Stimulated activated CD8-positive, alpha-beta memory T cell treated with anti-CD3 and anti-CD28 coated beads, Interleukin-7, amount 100 ng/mL, for 1 hour (primary cell): ENCODE data around the gene MPZL1.

Experiments
- DNase-seq, 2 donors: peaks; one replicate each; pipeline ENCODE4 v3.0.0-alpha.2; 2020; ENCODE audit warnings: low read depth in 2 of 2

The MPZL1 gene

DNA sequence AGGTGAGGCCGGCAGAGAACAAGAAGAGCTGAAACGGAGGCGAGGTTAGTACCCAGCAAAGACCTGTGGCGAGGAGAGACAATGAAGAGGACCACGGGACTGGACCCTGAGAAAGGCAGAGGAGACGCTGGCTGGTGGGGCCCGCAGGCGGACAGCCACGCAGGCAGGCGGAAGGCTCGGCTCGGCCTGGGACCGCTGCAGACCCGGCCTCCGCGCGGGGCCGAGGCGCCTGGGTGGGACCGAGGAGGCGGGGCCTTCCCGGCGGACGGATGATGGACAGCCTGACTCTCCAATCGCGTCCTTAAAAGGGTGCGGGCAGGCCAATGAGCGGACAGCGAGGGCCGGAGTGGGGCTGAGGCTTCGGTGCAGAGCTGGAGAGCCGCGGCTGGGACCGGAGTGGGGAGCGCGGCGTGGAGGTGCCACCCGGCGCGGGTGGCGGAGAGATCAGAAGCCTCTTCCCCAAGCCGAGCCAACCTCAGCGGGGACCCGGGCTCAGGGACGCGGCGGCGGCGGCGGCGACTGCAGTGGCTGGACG lies at the start of gene MPZL1:
Gene MPZL1 (plus strand): TSS at position 366 of the 535 bp plus-strand sequence. CDS start 170 bp downstream, outside the sequence.
- peak; percentile 91 for DNase-seq

DNA sequence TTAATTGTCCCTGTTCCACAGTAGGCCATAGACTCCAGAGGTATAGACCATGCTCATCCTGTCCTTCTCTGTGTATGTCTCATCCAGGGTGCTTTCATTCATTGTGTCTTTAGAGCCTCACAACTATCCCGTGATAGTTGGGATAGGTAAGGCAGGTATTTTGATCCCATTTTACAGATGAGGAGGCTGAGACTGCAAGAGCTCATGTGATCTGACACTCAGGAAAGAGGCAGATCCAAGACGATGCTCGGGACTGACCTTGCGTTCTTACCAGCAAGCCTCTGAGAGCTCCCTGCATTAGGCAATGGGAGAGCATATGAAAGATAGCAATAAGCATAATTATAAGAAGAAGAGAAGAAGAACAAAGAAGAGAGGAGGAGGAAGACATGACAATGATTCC lies 49.0 kb upstream of the MPZL1 start:
- no peak for DNase-seq

DNA sequence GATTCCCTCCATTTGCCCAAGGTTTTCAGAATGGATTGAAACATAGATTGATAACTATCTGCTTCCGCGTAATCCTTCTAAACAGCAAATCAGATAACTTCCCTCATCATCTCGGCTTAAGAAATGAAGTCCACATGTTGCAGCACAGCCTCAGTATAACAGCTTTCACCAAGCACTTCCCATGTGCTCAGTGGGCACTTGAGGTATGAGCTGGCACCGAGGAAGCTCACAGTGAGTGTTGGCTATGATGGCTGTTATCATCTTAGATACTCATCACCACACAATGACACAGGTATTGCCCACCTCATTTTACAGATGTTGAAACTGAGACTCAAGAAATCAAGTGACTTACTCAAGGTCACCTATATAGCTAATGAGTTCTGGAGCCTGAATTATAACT lies 48.5 kb upstream of the MPZL1 start:
- no peak for DNase-seq

DNA sequence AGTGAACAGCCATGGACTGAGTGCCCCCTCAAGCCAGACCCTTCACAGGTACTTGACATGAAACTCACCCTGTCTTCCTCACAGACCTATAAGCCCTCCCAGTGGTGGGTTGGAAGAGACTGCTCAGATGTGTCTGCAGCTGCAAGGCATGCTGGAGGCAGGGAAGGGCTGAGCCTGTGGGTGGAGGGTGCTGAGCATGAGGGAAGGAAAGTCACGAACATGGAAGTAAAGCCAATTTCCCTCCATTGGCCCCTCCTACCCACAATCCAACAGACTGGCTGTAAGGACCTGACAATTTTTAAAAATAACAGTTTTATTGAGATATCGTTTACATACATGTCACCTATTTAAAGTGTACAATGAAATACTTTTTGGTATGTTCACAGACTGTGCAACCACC lies 47.6 kb upstream of the MPZL1 start:
- no peak for DNase-seq

DNA sequence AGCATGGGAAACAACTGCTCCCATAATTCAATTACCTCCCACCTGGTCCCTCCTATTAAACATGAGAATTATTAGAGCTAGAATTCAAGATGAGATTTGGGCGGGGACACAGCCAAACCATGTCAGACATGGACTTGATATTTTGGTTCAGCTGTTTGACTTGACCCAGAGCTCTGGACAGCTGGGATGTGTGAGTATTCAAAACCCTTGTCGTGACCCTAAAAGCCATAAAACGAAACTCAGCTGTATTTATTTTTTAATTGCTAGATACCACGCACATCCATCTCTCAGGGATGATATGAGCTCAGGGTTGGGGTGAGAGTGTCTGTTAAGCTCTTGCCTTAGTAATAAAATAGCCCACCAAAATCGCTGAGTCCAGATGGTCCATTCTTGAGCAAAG lies 46.3 kb upstream of the MPZL1 start:
- no peak for DNase-seq

DNA sequence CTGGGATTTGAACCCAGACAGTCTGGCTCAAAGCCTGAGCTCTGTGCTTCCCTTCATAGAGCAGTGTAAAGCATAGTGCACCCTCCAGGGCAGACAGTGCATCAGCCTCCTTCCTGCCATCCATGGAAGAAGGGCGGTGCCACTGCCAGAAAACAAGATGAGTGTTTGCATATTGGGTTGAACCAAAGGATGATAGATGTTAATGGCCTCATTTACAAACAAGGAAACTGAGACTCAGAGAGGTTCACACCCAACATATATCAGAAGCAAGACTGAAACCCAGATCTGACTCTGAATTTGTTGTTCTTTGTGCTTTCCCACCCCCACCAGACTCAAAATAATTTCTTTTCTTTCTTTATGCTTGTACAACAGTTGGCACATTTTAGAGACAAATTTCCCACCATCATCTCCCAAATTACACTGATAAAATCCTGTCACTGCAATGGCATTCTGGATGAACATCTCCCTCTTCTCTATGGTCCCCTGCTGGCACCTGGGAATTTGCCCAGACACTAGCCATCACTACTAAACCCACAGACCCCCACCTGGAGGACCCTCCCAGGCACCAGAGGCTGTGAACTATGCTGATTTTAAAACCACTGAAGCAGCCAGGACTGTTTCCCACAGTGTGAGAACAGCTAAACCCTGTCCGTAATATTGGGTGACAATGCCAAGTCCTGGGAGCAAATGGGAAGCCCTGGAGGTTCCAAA lies 45.4 kb upstream of the MPZL1 start:
- no peak for DNase-seq

DNA sequence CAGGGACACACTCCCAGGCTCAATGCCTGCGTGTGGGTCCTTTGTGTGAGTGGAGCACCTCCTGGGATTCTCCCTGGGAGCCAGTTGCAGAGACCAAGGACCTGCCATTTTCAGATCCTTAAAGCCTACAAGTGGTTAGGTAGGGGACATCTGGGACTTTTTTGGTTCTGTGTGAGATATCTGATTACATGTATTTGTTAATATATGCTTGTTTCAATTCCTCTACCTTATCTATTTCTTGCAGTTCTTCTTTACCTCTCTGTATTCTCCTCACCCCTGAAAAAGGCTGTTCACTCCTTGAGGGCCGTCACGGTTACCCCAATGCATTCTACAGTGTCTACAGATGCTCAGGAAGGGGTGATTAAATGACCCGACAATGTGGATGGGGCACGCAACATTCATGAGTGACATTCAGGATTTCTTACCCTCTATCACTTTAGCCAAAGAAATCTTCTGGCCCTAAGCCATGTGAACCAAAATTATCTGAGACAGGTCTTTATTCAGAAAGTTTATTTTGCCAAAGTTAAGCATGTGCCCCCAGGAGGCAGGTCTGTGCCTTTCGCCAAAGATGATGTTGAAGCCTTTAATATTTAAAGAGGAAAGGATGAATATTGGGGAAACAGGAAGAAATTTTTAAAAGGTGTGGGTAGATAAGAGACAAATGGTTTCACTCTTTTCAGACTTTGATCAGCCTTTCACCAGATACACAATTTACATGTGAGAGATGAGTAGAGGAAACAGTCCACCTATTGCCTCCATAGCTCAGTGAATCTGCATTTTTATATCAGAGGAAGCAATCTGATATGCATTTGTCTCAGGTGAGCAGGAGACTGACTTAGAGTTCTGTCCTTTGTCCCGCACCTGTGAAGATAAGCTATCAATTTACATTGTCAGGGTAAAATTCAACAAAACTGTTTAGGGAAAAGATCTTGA lies 44.6 kb upstream of the MPZL1 start:
- DNase-seq = no peak

DNA sequence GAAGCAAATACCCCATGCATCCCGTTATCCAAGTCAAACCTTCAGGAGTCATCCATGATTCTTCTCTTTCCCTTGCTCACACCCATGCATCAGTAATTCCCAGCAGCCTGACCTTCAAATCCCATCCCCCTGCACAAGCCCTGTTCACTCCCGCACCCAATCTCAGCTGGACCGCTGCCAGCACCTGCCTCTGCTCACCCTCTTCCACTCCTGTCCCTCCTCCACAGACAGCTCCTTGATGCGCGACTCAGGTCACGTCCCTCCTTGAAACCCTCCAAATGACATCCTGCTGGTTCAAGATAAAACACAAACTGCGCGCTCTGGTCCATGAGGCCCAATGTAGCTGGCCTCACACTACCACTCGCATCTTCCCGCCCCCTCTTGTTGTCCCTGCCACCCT lies 43.4 kb upstream of the MPZL1 start:
- DNase-seq = no peak

DNA sequence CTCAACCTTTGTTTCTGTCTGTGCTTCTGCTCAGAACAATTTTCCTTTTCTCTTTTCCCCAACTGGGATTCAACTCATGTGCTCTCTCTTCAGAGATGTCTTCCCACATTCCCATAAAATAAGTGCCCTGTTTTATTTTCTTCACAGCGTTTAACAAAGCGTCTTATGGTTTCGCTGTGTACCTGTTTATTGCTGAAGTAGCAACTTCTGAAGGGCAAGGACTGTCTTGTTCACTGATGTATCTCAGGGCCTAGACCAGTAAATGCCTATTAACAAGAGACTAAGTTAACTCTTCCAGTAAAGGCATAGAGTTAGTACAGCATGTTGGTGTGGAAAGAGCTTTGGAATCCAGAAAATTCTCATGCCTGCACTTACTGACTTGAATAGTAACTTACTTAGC lies 42.9 kb upstream of the MPZL1 start:
- DNase-seq = no peak

DNA sequence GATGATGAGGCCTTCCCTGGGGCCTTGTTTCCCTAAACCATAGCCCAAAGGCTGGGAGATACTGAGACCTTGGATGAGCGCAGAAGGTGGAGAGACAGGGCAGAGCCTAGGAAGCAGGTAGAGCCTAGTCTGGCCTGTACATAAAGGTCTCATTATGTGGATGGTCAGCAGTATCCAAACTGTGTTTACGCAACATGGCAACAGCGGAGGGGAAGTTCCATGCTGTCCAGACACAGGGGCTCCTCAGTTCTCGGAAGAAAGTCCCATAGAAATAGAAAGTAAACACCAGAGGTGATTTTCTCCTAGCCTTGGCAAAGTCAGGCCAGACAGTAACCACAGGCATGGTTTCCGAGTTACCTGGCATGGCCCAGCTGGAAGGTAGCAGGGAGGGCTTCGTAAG lies 42.1 kb upstream of the MPZL1 start:
- no peak for DNase-seq

DNA sequence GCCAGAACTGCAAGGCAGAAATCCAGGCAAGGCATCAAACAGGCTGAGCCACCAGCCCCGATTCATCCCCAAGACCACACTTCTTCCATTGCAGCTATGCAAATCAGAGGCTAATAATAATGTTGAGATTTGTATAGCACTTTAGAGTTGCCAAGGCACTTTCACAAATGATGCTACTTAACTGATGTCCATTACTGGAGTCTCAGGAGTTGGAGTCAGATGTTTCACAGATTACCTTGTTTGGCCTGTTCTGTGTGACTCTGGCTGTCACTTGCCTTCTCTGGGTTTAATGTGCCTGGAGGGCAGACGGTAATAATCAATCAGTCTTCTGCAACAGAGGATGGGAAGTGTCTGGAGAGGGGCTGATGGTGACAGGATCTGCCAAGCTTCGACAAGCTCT lies 40.8 kb upstream of the MPZL1 start:
- no peak for DNase-seq

DNA sequence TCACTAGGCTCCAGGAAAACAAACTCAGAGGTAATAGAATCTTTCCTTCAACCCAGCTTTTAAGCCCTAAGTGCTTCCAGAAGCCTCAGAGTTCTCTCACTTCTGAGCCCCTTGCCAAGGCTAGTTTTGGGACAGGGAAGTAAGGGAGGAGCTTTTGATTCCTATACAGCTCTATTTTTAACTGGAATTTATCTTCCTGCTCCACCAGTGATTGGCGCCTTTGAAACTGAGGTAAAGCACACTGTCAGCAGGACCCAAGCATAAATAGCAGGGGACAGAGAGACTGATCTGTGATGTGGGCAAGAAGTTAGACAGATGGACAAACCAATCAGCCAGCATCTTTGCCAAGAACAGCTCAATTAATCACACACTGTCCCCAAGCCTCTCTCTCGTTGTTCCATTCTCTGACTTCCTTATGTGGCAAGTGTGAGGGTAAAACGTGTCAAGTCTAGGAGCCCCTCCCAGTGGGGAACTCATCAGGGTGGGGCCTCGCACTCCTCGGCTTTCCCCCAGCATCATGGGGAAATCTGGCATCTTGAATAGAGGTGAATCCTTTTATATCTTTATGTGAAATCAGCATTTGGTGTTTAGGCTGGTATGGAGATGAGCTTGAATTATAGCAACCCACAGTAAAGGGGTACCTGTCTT lies 40.2 kb upstream of the MPZL1 start:
- DNase-seq = no peak

DNA sequence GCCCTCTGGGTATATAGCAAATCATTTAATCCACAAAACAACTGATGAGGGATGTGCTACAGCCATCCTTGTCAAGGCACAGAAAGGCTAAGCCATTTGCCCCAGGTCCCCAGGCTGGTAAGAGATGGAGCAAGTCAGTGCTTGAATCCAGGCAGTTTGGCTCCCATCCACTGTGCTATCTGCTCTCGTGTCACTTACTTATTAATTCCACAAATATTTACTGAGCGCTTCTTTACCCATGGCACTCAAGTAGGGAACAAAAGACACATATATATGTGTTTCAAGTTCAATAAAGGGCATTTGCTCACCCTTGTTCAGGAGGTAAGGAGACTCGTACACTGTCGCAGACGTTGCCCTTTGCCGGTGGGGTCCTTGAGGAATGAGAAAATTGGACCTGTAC lies 38.6 kb upstream of the MPZL1 start:
- no peak for DNase-seq

DNA sequence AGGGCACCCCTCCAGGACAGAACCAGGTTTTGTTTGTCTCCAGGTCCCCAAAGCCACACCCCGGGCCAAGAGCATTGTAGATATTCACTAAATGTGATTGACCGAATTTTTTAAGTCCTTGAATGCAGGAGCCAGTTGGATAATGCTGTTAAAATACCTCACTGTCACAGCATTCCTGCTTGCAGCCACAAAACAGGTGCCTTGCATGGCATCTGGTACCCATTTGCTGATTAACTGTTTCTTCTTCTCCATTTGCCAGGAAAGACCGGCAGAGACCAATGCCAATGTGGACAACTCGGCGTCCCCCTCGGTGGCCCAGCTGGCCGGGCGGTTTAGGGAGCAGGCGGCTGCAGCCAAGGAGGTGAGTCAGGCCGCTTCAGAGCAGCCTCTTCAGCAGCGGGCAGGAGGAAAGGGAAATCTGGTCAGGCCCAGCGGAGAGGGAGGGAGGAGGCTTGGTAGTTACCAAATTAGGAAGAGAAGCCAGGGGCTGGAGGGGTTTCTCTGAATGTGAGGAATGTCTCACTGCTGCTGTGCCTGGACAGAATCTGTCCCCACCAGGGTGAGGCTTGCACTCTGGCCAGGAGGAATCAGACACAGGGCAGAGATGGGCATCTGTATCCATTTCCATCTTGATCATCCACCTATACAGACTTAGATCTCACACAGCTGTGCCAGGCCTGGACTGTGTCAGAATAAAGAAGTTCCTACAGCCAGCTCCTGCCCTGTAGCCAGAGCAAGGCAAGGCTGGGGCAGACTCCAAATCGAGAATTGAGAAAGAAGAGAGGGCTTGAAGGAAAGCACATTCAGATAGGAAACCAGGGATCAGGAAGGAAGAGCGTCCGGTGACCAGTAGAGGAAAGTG lies 37.9 kb upstream of the MPZL1 start:
- no peak for DNase-seq

DNA sequence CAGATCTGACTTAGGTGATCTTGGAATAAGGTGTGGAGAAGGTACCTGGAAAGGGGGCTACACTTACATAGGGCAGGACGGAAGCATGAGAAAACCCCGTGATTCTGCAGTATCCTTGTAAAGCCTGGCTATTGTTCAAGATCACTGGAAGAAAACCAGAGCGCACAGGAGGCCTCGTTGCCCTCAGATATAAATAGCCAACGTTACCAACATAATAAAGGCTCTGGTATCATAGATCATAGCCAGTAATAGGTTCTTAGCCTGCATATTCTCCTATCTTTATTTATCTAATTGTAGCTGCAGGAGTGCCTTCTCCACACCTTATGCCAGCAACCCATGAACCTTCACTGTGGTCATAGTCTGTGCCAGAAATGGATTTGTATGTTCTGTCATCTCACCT lies 35.9 kb upstream of the MPZL1 start:
- no peak for DNase-seq

DNA sequence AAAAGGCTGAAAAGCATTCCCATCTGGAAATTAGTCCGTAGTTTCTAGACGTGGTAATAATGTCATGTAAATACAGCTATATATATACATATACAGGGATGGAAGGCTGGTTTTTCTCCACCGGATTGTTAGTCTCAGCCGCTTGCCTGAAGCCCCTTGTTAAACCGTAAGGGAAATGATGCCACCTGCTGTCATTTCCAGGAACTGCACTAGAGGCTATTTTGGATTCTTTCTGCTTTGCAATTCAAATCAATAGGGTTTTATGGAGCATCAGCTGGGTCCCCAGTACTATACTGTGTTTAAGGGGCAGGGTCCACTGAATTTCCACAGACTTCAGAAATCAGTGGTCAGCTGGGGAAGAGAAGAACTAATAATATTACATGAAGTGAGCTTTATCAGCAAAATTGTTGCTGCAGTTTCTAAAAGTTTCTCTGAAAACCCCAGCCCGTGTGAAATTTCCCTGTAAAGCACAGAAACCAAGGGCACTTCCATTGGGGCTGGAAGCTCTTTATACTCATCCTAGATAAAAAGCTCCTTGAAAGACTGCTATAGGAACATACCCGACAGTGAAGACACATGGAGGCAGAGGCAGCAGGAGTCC lies 33.8 kb upstream of the MPZL1 start:
- DNase-seq = peak; percentile 63 to 73

DNA sequence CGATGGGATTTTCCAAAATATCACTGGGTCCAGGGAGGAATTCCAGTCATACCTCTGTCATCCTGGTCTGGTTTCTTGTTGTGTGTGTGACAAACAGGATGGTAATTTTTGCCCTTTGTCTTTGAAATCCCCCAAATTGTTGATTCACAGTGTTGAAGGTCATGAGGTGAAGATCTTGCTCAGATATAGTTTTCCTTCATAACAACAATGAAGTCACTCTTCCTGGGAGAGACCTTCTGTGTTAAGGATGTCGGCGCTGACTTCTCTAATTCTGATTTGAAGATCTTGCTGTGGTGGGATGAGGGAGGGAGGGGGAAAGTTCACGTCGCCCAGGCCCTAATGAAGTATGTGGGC lies 32.2 kb upstream of the MPZL1 start:
- no peak for DNase-seq

DNA sequence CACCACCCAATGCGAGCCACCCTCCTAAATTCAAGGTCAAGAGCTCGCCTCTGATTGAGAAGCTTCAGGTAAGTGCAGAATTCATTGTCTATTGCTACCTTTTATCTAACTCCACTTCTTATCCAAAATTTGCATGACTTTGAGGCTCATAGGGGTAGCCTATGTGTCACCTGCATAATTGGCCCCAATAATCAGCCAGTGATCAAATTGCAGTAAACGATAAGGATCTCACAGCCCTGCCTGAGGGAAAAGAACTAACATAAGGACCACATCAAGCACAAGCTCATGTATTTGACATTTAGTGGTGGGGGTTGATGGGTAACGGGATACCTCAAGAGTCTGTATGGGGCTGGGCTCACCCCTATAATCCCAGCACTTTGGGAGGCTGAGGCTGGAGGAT lies 31.7 kb upstream of the MPZL1 start:
- no peak for DNase-seq

DNA sequence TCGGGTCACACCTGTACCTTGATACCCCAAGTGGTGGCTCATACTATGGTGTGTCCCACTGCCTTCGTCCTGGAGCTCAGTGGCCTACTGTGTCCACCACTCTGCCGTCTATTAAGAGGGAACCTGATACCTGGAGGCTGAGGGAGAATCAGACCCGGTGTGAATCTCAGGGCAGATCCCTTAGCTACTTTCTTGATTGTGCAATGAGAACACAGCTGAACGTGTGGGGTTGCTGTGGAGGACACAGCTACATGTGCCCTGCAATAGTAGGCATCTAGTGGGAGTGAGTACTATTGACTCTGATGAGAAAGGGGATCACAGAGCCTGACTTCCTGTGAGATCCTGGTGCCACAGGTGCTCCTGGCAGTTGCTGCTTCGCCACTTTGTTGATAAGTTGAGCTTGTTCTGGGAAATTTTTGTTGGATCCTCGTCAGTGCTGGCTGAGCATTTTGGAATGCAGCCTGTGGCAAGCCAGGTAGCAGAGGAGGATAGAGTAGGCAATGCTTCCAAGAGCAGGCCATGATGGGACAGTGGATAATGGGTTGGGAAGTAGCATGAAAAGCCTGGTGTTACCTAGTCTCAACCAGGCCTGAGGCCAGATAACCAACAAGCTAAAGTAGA lies 28.2 kb upstream of the MPZL1 start:
- no peak for DNase-seq

DNA sequence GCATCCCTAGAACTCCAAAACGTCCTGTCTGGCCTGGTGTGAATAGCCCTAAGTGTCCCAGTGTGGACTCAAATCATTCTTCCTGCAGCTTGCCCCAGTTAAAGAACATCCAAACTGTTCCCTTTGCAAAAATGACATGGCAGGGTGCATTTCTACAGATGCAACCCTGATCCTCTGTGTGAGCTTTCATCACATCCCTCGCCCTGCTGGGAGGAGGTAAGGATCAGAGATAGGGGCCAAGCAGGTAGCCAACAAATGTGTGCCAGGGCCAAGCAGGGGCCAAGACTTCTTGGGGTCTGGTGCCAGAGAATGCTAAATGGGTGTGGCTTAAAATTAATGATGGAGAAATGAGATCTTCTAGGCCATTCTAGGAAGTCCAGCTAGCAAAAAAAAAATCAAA lies 27.1 kb upstream of the MPZL1 start:
- DNase-seq = no peak

DNA sequence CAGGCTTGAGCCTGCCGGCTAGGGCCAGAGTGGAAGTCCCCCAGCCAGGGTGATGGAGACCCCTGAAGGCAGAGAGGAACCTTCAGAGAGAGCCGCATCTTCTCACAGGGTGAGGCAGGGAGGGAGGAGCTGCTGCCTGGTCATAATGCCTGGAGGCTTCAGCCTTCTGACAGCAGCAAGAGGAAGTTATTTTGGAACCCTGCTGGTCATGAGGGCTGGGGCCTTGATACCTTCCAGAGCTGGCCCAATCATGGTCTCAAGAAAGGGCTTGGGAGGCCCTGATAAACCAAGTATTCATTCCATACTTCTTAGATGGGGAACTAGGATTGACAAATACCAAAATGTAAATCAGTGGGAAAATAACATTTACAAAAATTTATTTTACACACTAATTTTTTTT lies 26.6 kb upstream of the MPZL1 start:
- DNase-seq = no peak
